VCaP (cell line): ENCODE results near the gene TMEM273.

Experiments used
- H3K27ac ChIP-seq: fragments of 450-650 bp; 2 replicates; pipeline ENCODE4 v1.5.1; 2017
- TF ChIP-seq, protein P1 (sequence below): fragments of 450-650 bp; conservative IDR thresholded peaks from 2 replicates; pipeline ENCODE4 v1.5.1; 2017; ENCODE audit warnings: mild to moderate bottlenecking, moderate library complexity

The TMEM273 gene

DNA sequence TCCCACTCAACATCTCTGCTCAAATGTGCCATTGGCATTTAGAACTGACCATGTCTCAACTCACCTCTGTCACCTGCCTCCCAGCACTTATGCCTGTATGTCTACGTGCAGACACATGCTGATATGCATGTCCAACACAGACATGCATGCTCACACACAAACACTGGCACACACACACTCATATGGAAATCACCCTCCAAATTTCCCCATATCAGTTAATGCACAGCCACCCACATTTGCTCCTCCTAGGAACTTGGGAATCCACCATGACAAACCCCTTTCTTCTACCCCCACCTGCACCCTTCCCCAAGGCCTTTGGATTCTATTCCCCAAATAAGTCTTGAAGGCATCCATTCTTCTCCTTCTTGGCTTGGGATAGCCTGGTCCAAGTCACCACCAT, 58.8 kb downstream of the TMEM273 start:
- no peak overlapping the region for H3K27ac ChIP-seq
- TF ChIP-seq, protein P1, sequence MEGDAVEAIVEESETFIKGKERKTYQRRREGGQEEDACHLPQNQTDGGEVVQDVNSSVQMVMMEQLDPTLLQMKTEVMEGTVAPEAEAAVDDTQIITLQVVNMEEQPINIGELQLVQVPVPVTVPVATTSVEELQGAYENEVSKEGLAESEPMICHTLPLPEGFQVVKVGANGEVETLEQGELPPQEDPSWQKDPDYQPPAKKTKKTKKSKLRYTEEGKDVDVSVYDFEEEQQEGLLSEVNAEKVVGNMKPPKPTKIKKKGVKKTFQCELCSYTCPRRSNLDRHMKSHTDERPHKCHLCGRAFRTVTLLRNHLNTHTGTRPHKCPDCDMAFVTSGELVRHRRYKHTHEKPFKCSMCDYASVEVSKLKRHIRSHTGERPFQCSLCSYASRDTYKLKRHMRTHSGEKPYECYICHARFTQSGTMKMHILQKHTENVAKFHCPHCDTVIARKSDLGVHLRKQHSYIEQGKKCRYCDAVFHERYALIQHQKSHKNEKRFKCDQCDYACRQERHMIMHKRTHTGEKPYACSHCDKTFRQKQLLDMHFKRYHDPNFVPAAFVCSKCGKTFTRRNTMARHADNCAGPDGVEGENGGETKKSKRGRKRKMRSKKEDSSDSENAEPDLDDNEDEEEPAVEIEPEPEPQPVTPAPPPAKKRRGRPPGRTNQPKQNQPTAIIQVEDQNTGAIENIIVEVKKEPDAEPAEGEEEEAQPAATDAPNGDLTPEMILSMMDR: no peak

DNA sequence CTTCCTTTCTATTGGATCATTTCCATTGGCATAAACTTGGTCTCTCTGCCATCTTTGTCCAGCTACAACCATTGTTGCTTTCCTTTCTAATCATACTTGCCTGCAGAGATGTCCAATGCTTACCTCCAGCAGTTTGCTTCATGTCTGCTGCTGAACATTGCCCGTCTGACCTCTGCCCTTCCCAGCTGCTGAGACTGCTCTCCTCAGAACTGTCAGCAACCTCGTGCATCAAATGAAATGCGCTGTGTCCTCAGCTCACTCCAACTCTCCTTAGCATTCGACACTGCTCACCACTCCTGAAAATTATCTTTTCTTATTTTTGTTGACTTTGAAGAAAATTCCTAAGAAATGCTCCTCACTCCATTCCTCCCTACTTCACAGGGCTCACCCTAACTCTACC, 59.3 kb downstream of the TMEM273 start:
- no peak overlapping the region for H3K27ac ChIP-seq
- TF ChIP-seq, protein P1: no peak

DNA sequence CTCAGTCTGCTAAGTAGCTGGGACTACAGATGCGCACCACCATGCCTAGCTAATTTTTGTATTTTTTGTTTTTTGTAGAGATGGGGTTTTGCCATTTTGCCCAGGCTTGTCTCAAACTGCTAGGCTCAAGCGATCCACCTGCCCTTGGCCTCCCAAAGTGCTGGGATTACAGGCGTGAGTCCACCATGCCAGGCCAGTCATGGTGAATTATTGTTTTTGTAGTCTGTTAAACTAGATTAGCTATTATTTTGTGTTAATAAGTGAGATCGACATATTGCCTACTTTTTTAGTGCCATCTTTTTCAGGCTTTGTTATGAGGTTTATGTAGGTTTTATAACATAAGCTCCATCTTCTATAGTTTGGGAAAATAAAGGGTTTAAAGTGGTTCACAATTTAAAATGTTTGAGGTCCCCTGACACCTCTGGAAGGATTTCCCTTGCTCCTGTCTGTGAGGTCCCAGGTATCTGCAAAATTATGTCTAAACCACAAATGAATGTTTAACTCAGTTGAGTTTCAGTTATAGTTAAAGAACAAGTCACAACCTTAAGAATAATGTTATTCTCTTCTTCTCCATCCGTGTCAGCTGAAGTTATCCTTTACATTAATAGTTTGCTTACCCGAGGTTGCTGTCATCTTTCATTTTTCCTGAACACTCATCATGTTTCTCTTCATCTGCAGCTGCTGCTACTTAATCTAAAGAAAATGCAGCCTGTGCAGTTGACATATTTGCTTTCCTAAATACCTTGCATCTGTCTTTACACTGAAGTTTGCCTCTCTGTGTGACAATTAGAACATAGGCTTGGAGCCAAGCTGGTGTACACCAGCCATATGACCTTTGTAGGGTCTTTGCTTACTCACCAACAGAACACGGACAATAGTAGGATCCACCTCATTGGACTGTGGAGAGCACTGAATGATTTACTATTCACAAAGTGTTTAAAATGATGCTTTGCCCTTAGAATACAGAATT, 63.9 kb downstream of the TMEM273 start:
- TF ChIP-seq, protein P1: no peak
- no peak overlapping the region for H3K27ac ChIP-seq

DNA sequence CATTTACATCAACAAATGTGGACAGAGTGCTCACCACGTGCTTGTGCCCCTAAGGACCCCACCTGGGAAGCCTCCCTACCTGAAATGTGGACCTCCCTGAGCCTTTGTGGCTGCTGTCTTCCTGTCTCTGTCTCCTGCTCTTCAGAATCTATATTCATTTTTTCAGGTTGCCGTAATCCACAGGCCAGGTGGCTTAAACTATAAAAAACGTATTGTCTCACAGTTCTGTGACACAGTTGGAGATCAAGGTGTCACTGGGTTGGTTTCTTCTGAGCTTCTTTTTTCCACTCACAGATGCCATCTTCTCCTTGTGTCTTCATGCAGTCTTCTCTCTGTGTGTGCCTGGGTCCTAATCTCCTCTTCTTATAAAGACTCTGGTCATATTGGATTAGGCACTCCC, 67.3 kb downstream of the TMEM273 start:
- no peak overlapping the region for H3K27ac ChIP-seq
- TF ChIP-seq, protein P1: no peak

DNA sequence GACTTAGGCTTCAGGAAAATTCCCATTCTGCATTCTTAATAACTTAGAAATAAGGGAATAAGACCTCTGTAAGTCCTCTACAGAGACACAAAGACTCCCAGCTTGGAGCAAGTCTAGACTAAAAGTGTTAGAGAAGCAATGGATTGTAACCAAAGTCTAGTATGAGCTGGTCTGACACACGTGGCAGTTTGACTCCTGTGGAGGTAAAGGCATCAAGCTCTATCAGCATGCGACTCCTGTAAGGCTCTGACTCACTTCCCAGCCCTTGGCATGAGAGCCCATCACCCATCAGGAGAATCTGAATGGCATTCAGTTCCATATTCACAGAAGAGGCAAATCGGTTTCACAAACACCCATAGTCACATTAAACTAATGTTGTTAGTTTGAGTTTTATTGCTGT, 68.4 kb downstream of the TMEM273 start:
- H3K27ac ChIP-seq: no peak overlapping the region
- TF ChIP-seq, protein P1: no peak

DNA sequence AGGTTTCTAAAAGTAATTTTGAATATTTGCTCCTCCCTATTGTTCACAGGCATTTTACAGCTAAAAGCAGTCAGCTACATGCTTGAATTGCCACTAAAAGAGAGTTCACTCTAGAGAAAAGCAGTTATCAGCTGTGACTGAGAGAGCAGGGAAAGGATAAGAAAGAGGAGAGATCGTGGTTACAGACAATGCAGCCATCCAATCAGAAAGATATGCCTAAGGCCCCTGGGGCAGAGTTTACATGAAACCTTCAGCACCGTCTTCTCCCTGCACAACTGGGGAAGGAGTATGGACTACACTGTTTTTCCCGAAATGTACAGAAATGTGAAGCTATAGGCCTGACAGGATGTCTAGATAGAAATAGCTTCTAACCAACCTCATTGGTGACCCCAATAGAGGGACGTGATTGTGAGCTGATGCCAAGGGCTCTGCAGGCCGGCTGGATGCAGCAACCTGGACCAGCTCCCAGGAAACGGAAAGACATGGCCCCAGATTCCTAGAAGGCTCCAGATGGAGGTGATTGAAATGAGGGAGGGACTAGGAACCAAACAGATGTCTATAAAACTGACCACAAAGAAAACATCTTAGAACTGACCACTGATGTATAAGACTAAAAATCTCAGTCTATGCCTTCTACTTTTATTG, 69.6 kb downstream of the TMEM273 start:
- TF ChIP-seq, protein P1: no peak
- H3K27ac ChIP-seq: no peak overlapping the region

DNA sequence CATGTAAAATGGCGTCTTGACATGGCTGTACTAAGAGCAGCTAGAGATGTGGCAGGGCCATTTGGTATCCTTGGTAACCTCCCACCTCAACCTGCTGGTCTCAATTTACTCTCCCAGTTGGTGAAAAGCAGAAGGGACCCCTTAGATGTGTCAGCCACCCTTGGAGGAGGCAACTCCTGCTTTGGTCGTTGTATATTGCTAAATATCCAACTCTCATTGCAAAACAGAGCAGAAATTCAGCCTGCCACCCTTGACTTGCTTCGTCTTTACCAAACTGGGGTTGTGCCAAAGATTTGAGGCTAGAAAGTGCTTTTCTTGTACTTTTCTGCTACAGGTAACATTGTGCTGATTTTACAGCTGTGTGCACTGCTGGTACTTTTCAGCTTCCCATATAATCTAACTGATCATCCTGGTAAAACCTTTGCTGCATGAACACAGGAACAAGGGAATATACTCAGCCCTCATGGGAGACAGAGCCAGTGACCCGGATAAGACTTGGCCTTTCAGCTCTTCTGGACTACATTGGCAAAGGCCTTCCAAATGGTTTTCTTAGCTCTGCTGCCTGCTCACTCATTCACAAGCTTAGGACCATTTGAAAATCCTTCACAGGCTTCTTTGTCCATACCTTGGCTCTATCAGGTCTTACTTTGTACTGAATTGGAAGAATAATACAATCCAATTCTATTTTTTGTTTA, 70.7 kb downstream of the TMEM273 start:
- H3K27ac ChIP-seq: no peak overlapping the region
- TF ChIP-seq, protein P1: no peak
